Measurements from ENCODE around the gene GALNT18.

The GALNT18 gene

DNA sequence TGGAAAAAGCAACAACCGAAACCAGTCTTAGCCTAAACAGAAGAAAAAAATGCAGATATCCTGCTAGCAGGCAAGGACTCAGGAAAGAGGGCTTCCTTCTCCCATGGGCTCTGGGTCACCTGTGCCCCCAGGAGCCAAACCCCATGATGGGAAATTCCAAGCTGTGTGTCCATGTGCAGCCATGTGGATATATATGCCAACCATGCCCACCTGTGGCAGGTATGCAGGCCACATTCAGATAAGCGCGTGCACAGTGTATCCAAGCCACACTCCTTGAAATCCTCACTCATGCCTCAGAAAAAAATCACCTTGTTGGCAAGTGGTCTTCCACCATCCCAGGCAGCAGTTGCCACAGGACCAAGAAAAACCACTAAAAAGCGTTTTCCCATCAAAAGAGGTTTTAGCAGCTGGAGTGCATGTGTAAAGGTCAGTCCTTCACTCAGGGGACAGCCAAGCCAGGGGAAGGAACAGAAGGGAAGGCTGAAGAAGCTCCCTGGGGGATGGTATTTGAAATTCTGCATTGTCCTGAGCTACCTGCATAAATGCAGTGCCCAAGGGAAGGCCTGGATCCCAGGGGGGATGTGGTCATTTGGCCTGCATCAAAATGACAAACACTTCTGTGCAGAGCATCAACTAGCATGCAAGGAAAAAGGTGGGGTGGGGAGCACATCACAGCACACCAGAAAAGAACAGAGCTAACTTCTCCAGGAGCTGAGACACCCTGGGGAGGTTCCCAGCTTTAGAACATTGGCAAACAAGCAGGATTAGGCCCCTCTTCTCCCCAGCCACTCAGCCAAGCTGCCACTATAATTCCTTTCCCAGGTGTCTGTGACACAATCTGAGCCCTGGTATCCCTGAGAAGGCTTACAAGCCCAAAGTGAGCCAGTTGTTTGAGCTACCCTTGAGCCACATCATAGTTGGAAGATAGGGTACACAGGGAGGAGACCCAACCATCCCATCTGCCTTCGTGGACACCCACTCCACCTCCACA lies 76.2 kb downstream of the GALNT18 start:
- Histone ChIP-seq H3K4me1 (ENCODE audit: control extremely low read depth in 1 of 4, control insufficient read depth in 4 of 4, insufficient read depth in 4 of 4, low read length in 3 of 4) (no peaks in the 10 kb centered on the region), H3K36me3 (ENCODE audit: control insufficient read depth in 4 of 4, insufficient read depth in 4 of 4, low read length in 3 of 4) (no peaks in the 10 kb centered on the region), H3K27me3 (replicated peaks in 2 of 5; ENCODE audit: control insufficient read depth in 4 of 5, insufficient read depth in 5 of 5, low read length in 4 of 5) (no peaks in the 10 kb centered on the region), H3K9me3 (ENCODE audit: control extremely low read depth in 1 of 5, control insufficient read depth in 4 of 5, insufficient read depth in 2 of 5, low read depth in 1 of 5, low read length in 4 of 5) (no peaks in the 10 kb centered on the region), H3K4me3 (ENCODE audit: control insufficient read depth in 1 of 7, extremely low read depth in 1 of 7, insufficient read depth in 4 of 7, low read depth in 2 of 7, low read length in 6 of 7) (no peak overlapping the region), H3K27ac (ENCODE audit: insufficient read depth in 1 of 2, low read depth in 1 of 2, low read length in 2 of 2, poor library complexity in 1 of 2, severe bottlenecking in 2 of 2) (no peak overlapping the region)
- ChIA-PET CTCF (no interaction called here), POLR2A (no interaction called here)
- no peak for DNase-seq
- 100% methylated on average over 2 of the region's 5 CpGs for WGBS (ENCODE audit: insufficient coverage)

DNA sequence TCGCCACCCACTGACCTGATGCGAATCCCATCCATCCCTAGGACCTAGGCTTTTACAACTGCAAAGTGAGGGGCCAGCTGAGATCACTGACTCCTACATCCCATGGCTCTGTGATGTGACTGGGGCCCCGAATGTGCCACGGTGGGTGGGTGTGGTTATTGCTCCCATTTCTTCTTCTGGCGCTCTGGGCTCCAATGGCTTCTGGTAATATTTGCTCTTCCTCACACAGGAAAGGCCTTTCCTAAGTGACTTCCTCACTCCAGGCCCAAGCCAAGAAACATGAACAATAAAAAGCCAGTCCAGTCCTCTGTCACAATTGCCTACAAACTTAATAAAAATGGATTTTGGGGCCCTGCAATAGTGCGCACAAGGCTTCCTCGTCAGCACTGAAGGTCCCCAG lies 78.1 kb downstream of the GALNT18 start:
- Histone ChIP-seq H3K9me3 (ENCODE audit: control extremely low read depth in 1 of 5, control insufficient read depth in 4 of 5, insufficient read depth in 2 of 5, low read depth in 1 of 5, low read length in 4 of 5) (no peaks in the 10 kb centered on the region), H3K36me3 (ENCODE audit: control insufficient read depth in 4 of 4, insufficient read depth in 4 of 4, low read length in 3 of 4) (no peaks in the 10 kb centered on the region), H3K4me1 (ENCODE audit: control extremely low read depth in 1 of 4, control insufficient read depth in 4 of 4, insufficient read depth in 4 of 4, low read length in 3 of 4) (no peaks in the 10 kb centered on the region), H3K27ac (ENCODE audit: insufficient read depth in 1 of 2, low read depth in 1 of 2, low read length in 2 of 2, poor library complexity in 1 of 2, severe bottlenecking in 2 of 2) (no peak overlapping the region), H3K27me3 (replicated peaks in 2 of 5; ENCODE audit: control insufficient read depth in 4 of 5, insufficient read depth in 5 of 5, low read length in 4 of 5) (no peaks in the 10 kb centered on the region), H3K4me3 (ENCODE audit: control insufficient read depth in 1 of 7, extremely low read depth in 1 of 7, insufficient read depth in 4 of 7, low read depth in 2 of 7, low read length in 6 of 7) (no peak overlapping the region)
- POLR2A ChIA-PET = no interaction called here
- 98% methylated on average over 7 of the region's 7 CpGs for WGBS (ENCODE audit: insufficient coverage)
- CTCF ChIA-PET = no interaction called here
- no peak for DNase-seq

DNA sequence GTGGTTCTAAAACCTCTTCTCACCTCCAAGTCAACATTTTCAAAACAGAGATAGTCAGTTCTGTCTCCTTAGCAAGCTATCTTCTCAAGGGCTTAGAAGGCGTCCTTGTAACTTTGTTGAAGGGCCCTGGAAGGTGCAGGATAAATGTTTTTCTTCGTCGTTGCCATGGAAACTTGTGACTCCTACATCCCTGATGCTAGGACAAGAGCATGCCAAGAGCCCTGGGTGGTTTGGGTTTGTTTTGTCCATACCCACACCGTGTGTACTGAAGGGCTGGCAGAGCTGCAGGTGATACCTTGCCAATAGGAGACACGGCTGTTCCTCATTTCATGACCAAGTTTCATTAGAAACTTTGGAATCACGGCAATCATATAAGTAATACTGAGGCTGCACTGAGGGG lies 81.6 kb downstream of the GALNT18 start:
- no peaks in the 10 kb centered on the region for H3K36me3 ChIP-seq (ENCODE audit: control insufficient read depth in 4 of 4, insufficient read depth in 4 of 4, low read length in 3 of 4)
- peaks cover 0 to 15% (median 7%) of the 10 kb centered on the region in 4 experiments for H3K4me1 ChIP-seq (ENCODE audit: control extremely low read depth in 1 of 4, control insufficient read depth in 4 of 4, insufficient read depth in 4 of 4, low read length in 3 of 4)
- no peaks in the 10 kb centered on the region for H3K9me3 ChIP-seq (ENCODE audit: control extremely low read depth in 1 of 5, control insufficient read depth in 4 of 5, insufficient read depth in 2 of 5, low read depth in 1 of 5, low read length in 4 of 5)
- no peak for DNase-seq
- 98% methylated on average over 6 of the region's 6 CpGs for whole genome bisulfite sequencing (ENCODE audit: insufficient coverage)
- H3K27ac ChIP-seq (ENCODE audit: insufficient read depth in 1 of 2, low read depth in 1 of 2, low read length in 2 of 2, poor library complexity in 1 of 2, severe bottlenecking in 2 of 2) = no peak overlapping the region
- no peak overlapping the region for H3K4me3 ChIP-seq (ENCODE audit: control insufficient read depth in 1 of 7, extremely low read depth in 1 of 7, insufficient read depth in 4 of 7, low read depth in 2 of 7, low read length in 6 of 7)
- ChIA-PET CTCF (no interaction called here), POLR2A (no interaction called here)
- no peaks in the 10 kb centered on the region for H3K27me3 ChIP-seq (replicated peaks in 2 of 5; ENCODE audit: control insufficient read depth in 4 of 5, insufficient read depth in 5 of 5, low read length in 4 of 5)

DNA sequence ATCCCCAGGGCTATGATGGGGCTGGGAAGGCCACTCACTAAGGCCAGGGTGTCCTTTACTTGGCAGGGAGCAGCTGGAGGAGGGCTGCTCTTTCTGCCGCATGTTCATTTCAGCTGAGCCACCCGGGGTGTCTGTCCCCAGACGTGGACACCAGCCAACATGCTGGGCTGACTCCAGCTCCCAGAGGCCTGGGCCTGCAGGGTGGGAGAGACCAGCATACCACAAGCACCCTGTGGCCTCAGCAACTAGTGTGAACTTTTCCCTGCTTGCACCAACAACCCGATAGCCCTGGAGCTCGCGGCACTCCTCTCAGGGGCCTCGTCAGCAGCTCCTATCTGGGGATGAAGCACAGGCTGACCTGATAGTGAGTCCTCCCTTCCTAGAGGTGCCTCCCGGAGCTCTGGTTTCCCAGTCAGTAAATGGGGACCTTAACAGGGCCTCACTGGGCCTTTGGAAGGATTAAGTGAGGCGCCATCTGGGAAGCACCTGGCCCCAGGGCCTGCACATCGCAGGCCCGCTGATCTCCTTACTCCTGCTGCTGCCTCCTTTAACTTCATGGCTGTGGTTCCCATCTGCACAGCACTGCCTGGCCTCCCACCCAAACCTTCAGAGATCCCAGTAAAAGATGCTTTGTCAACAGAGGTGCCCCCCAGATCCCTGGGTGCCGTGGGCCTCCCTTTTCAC lies 83.4 kb downstream of the GALNT18 start:
- Histone ChIP-seq H3K4me1 (ENCODE audit: control extremely low read depth in 1 of 4, control insufficient read depth in 4 of 4, insufficient read depth in 4 of 4, low read length in 3 of 4) (peaks cover 0 to 17% (median 7%) of the 10 kb centered on the region in 4 experiments), H3K9me3 (ENCODE audit: control extremely low read depth in 1 of 5, control insufficient read depth in 4 of 5, insufficient read depth in 2 of 5, low read depth in 1 of 5, low read length in 4 of 5) (no peaks in the 10 kb centered on the region), H3K27ac (ENCODE audit: insufficient read depth in 1 of 2, low read depth in 1 of 2, low read length in 2 of 2, poor library complexity in 1 of 2, severe bottlenecking in 2 of 2) (no peak overlapping the region), H3K27me3 (replicated peaks in 2 of 5; ENCODE audit: control insufficient read depth in 4 of 5, insufficient read depth in 5 of 5, low read length in 4 of 5) (no peaks in the 10 kb centered on the region), H3K36me3 (ENCODE audit: control insufficient read depth in 4 of 4, insufficient read depth in 4 of 4, low read length in 3 of 4) (no peaks in the 10 kb centered on the region), H3K4me3 (ENCODE audit: control insufficient read depth in 1 of 7, extremely low read depth in 1 of 7, insufficient read depth in 4 of 7, low read depth in 2 of 7, low read length in 6 of 7) (no peak overlapping the region)
- no peak for DNase-seq
- POLR2A ChIA-PET = no interaction called here
- WGBS (ENCODE audit: insufficient coverage) = 92% methylated on average over 12 of the region's 12 CpGs
- CTCF ChIA-PET = no interaction called here

DNA sequence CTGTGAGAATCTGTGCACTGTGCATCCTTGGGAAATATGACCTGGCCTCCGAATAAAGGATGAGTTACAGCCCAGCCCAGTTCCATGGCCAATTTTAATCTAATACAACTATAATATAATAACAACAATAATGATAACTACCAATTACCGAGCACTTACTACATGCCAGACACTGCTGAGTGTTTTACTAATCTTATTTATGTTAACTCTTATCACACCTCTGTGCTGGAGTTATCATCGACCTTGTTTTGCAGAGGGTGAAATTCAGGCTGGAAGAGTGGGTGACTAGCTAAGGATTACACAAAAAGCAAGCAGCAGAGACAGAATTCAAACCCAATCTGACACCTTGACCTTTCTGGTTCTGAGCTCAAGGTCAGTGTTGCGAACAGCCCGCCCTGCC lies 83.9 kb downstream of the GALNT18 start:
- POLR2A ChIA-PET = no interaction called here
- 100% methylated on average over 2 of the region's 5 CpGs for WGBS (ENCODE audit: insufficient coverage)
- no peaks in the 10 kb centered on the region for H3K9me3 ChIP-seq (ENCODE audit: control extremely low read depth in 1 of 5, control insufficient read depth in 4 of 5, insufficient read depth in 2 of 5, low read depth in 1 of 5, low read length in 4 of 5)
- H3K27me3 ChIP-seq (replicated peaks in 2 of 5; ENCODE audit: control insufficient read depth in 4 of 5, insufficient read depth in 5 of 5, low read length in 4 of 5) = no peaks in the 10 kb centered on the region
- CTCF ChIA-PET = no interaction called here
- H3K36me3 ChIP-seq (ENCODE audit: control insufficient read depth in 4 of 4, insufficient read depth in 4 of 4, low read length in 3 of 4) = no peaks in the 10 kb centered on the region
- H3K4me1 ChIP-seq (ENCODE audit: control extremely low read depth in 1 of 4, control insufficient read depth in 4 of 4, insufficient read depth in 4 of 4, low read length in 3 of 4) = peaks cover 0 to 17% (median 7%) of the 10 kb centered on the region in 4 experiments
- DNase-seq = no peak
- H3K27ac ChIP-seq (ENCODE audit: insufficient read depth in 1 of 2, low read depth in 1 of 2, low read length in 2 of 2, poor library complexity in 1 of 2, severe bottlenecking in 2 of 2) = no peak overlapping the region
- no peak overlapping the region for H3K4me3 ChIP-seq (ENCODE audit: control insufficient read depth in 1 of 7, extremely low read depth in 1 of 7, insufficient read depth in 4 of 7, low read depth in 2 of 7, low read length in 6 of 7)

DNA sequence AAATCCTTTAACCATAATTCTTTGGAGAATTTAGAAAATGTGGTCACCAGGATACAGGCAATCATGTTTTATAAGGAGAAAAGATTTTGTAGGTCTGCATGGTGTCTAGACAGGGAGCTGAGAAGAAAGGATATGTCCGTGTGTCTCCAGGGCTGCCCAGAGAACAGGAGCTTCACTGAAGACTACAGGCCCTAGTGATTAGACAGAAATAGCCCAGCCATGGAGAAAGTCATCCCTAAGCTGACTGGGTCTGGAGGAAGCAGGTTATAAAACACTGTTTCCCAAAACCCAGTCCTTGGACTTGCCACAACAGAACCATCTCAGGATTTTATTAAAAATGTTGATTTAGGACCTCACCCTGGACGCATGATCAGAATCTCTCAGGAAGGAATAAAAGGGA lies 84.4 kb downstream of the GALNT18 start:
- peaks cover 0 to 17% (median 7%) of the 10 kb centered on the region in 4 experiments for H3K4me1 ChIP-seq (ENCODE audit: control extremely low read depth in 1 of 4, control insufficient read depth in 4 of 4, insufficient read depth in 4 of 4, low read length in 3 of 4)
- no peaks in the 10 kb centered on the region for H3K9me3 ChIP-seq (ENCODE audit: control extremely low read depth in 1 of 5, control insufficient read depth in 4 of 5, insufficient read depth in 2 of 5, low read depth in 1 of 5, low read length in 4 of 5)
- ChIA-PET CTCF (no interaction called here), POLR2A (no interaction called here)
- 100% methylated on average over 1 of the region's 2 CpGs for WGBS (ENCODE audit: insufficient coverage)
- no peaks in the 10 kb centered on the region for H3K27me3 ChIP-seq (replicated peaks in 2 of 5; ENCODE audit: control insufficient read depth in 4 of 5, insufficient read depth in 5 of 5, low read length in 4 of 5)
- H3K27ac ChIP-seq (ENCODE audit: insufficient read depth in 1 of 2, low read depth in 1 of 2, low read length in 2 of 2, poor library complexity in 1 of 2, severe bottlenecking in 2 of 2) = no peak overlapping the region
- H3K36me3 ChIP-seq (ENCODE audit: control insufficient read depth in 4 of 4, insufficient read depth in 4 of 4, low read length in 3 of 4) = no peaks in the 10 kb centered on the region
- no peak overlapping the region for H3K4me3 ChIP-seq (ENCODE audit: control insufficient read depth in 1 of 7, extremely low read depth in 1 of 7, insufficient read depth in 4 of 7, low read depth in 2 of 7, low read length in 6 of 7)
- DNase-seq = no peak

DNA sequence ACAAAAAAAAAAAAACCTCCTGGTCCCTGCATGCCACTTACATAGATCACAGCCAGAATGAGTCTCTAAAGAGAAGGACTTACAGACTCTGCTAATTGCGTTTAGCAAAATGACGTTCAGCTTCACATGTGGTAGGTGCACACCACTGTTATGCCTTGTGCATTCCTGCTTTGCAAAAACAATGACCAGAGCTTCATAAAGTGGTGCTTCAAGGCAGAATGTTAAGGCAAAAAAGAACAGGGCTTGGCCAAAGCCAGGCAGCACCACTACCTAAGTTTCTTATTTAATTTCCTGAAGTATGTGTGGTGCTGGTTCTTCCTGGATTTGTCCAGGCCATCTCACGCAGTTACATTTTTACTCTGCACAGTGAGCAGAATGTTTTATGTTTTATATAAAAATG lies 85.2 kb downstream of the GALNT18 start:
- H3K4me3 ChIP-seq (ENCODE audit: control insufficient read depth in 1 of 7, extremely low read depth in 1 of 7, insufficient read depth in 4 of 7, low read depth in 2 of 7, low read length in 6 of 7) = no peak overlapping the region
- ChIA-PET POLR2A (interaction anchor here (0.6 kb wide), 1 partner anchor 230 kb away, joined by 3 read pairs; no protein-coding TSS in a partner anchor), CTCF (interaction anchor here (0.7 kb wide), 1 partner anchor 205 kb away, joined by 3 read pairs; no protein-coding TSS in a partner anchor)
- H3K27ac ChIP-seq (ENCODE audit: insufficient read depth in 1 of 2, low read depth in 1 of 2, low read length in 2 of 2, poor library complexity in 1 of 2, severe bottlenecking in 2 of 2) = no peak overlapping the region
- peaks cover 0 to 17% (median 7%) of the 10 kb centered on the region in 4 experiments for H3K4me1 ChIP-seq (ENCODE audit: control extremely low read depth in 1 of 4, control insufficient read depth in 4 of 4, insufficient read depth in 4 of 4, low read length in 3 of 4)
- WGBS (ENCODE audit: insufficient coverage) = 95% methylated on average over 2 of the region's 3 CpGs
- no peak for DNase-seq
- no peaks in the 10 kb centered on the region for H3K36me3 ChIP-seq (ENCODE audit: control insufficient read depth in 4 of 4, insufficient read depth in 4 of 4, low read length in 3 of 4)
- H3K9me3 ChIP-seq (ENCODE audit: control extremely low read depth in 1 of 5, control insufficient read depth in 4 of 5, insufficient read depth in 2 of 5, low read depth in 1 of 5, low read length in 4 of 5) = no peaks in the 10 kb centered on the region
- H3K27me3 ChIP-seq (replicated peaks in 2 of 5; ENCODE audit: control insufficient read depth in 4 of 5, insufficient read depth in 5 of 5, low read length in 4 of 5) = no peaks in the 10 kb centered on the region

Data from common myeloid progenitor, CD34-positive (primary cell).